HCT116 (cell line): ENCODE data around the gene MEGF6. TPM values are rescaled to one million over a fixed set of nuclear protein-coding genes. Genes with fewer than 3 reads are reported as not detected.

Experiments used
- ATAC-seq: fragments of 200-7000 bp; cut with Tn5 transposase; 2 replicates; pipeline ENCODE4 v1.9.1; 2020; ENCODE audit warnings: mild to moderate bottlenecking, moderate library complexity
- BruUV-seq: library from RNA; stranded (reverse); fragments of 400-500 nt; replicated peaks from 2 replicates; lab custom pipeline; 2021; lab: Mats Ljungman, UMichigan
- CTCF ChIA-PET: fragments of 300-600 bp; sonication (Branson Sonifier 250); formaldehyde crosslinking; loops from one replicate; lab custom pipeline; 2021; ENCODE audit warnings: antibody characterized with exemption; lab: Charles Lee
- POLR2A ChIA-PET: fragments of 300-600, 350-600 bp; sonication (Branson Sonifier 250); formaldehyde crosslinking; loops from one replicate; lab custom pipeline; 2021; ENCODE audit warnings: antibody characterized with exemption; lab: Charles Lee
- RAD21 ChIA-PET, 2 experiments: fragments of 300-600 bp; sonication (Branson Sonifier 250); formaldehyde crosslinking; loops; one replicate each; lab custom pipeline; 2023; ENCODE audit warnings: low total read pairs in 2 of 2; ENCODE audit not compliant: uncharacterized antibody in 2 of 2, unreplicated experiment in 2 of 2, low non-redundant PET in 1 of 2; lab: Charles Lee
- DNase-seq: peaks from one replicate; pipeline ENCODE4 v3.0.0-alpha.2; 2010; ENCODE audit warnings: low read depth, low spot score
- H2AFZ ChIP-seq: fragments of 200-600 bp; shearing (Covaris generic), sonication (generic); 2 replicates; pipeline ENCODE4 v1.6.1; 2017; ENCODE audit warnings: low read depth, mixed run types, mixed read lengths, antibody characterized with exemption, low read length; ENCODE audit not compliant: poor library complexity, severe bottlenecking
- H3K27ac ChIP-seq: 2 replicates; pipeline ENCODE4 v1.5.1; 2012; ENCODE audit warnings: low read depth, low read length
- H3K27me3 ChIP-seq: fragments of 200-600 bp; sonication (generic); 2 replicates; pipeline ENCODE4 v1.6.1; 2016; ENCODE audit warnings: mixed run types, low read length, mixed read lengths; ENCODE audit not compliant: insufficient read depth
- H3K36me3 ChIP-seq, 2 experiments: fragments of 200-500 bp in 1 of 2; fragments of 200-600 bp in 1 of 2; sonication (Bioruptor generic) in 1 of 2; sonication (generic) in 1 of 2; 2 replicates each; pipeline versions ENCODE4 v1.5.1 to v1.6.1; 2014 to 2016; ENCODE audit warnings: low read length in 2 of 2, inconsistent platforms in 1 of 2, mixed read lengths in 1 of 2, mixed run types in 1 of 2; ENCODE audit not compliant: insufficient read depth in 2 of 2, control insufficient read depth in 1 of 2
- H3K4me1 ChIP-seq, 2 experiments: fragments of 200-600 bp in 1 of 2; sonication (generic) in 1 of 2; 2 replicates each; pipeline versions ENCODE4 v1.5.1 to v1.6.1; 2012 to 2017; ENCODE audit warnings: low read length in 2 of 2, inconsistent platforms in 1 of 2, mild to moderate bottlenecking in 1 of 2, mixed read lengths in 1 of 2, mixed run types in 1 of 2, moderate library complexity in 1 of 2; ENCODE audit not compliant: insufficient read depth in 2 of 2, control insufficient read depth in 1 of 2
- H3K4me2 ChIP-seq: fragments of 200-600 bp; sonication (generic); 2 replicates; pipeline ENCODE4 v1.6.1; 2017; ENCODE audit warnings: mixed run types, low read length, mixed read lengths
- H3K4me3 ChIP-seq, 2 experiments: fragments of 200-600 bp in 1 of 2; sonication (generic) in 1 of 2; replicated peaks in 1 of 2; 2 replicates each; pipeline ENCODE4 v1.5.1; 2011 to 2016; ENCODE audit warnings: low read length in 2 of 2, control low read depth in 1 of 2, low read depth in 1 of 2, mild to moderate bottlenecking in 1 of 2, mixed read lengths in 1 of 2, mixed run types in 1 of 2
- H3K79me2 ChIP-seq: fragments of 200-600 bp; sonication (generic); 2 replicates; pipeline ENCODE4 v1.6.1; 2017; ENCODE audit warnings: mild to moderate bottlenecking, mixed run types, low read length, moderate library complexity, mixed read lengths; ENCODE audit not compliant: insufficient read depth
- H3K9ac ChIP-seq: fragments of 200-600 bp; sonication (generic); 2 replicates; pipeline ENCODE4 v1.6.1; 2016; ENCODE audit warnings: low read length, mixed read lengths
- H3K9me2 ChIP-seq: fragments of 200-600 bp; sonication (generic), shearing (Covaris generic); 2 replicates; pipeline ENCODE4 v1.6.1; 2017; ENCODE audit warnings: mixed run types, mild to moderate bottlenecking, moderate library complexity; ENCODE audit not compliant: insufficient read depth
- H3K9me3 ChIP-seq, 2 experiments: fragments of 200-500 bp in 1 of 2; fragments of 200-600 bp in 1 of 2; sonication (Bioruptor generic) in 1 of 2; sonication (generic) in 1 of 2; 2 replicates each; pipeline ENCODE4 v1.6.1; 2014 to 2017; ENCODE audit warnings: low read length in 2 of 2, mixed read lengths in 2 of 2, inconsistent platforms in 1 of 2, low read depth in 1 of 2, mild to moderate bottlenecking in 1 of 2, mixed run types in 1 of 2, moderate library complexity in 1 of 2; ENCODE audit not compliant: control insufficient read depth in 1 of 2, insufficient read depth in 1 of 2
- H4K20me1 ChIP-seq: fragments of 200-600 bp; sonication (generic), shearing (Covaris generic); 2 replicates; pipeline ENCODE4 v1.6.1; 2017; ENCODE audit warnings: mixed run types, mild to moderate bottlenecking, moderate library complexity; ENCODE audit not compliant: insufficient read depth
- RAD21 ChIP-seq: IDR thresholded peaks from 2 replicates; pipeline ENCODE4 v1.6.1; 2012; ENCODE audit warnings: low read depth, mild to moderate bottlenecking
- TCF7L2 ChIP-seq: IDR thresholded peaks from 2 replicates; pipeline ENCODE4 v1.7.0; 2011; ENCODE audit warnings: borderline replicate concordance, inconsistent platforms; ENCODE audit not compliant: insufficient read depth, insufficient read length; ENCODE audit errors: extremely low read depth
- intact Hi-C: fragments of 100-400 bp; cut with micrococcal nuclease; formaldehyde crosslinking; loops from 2 replicates; pipeline ENCODE4 v1.10.0; 2022
- total RNA-seq: library from RNA; stranded (reverse); gene quantifications from one replicate; pipeline ENCODE4 v1.2.1, GENCODE V29; 2021; ENCODE audit not compliant: unreplicated experiment
- TF ChIP-seq, protein P1 (sequence below): IDR thresholded peaks from 2 replicates; pipeline ENCODE4 v1.6.1; 2011; ENCODE audit warnings: mild to moderate bottlenecking, low read length, moderate library complexity; ENCODE audit not compliant: insufficient replicate concordance; ENCODE audit errors: extremely low read depth
- TF ChIP-seq, protein P2 (sequence below): IDR thresholded peaks from 2 replicates; pipeline ENCODE4 v1.6.1; 2012
- TF ChIP-seq, protein P3 (sequence below), 3 experiments: fragments of 200-600 bp in 1 of 3; sonication (generic) in 1 of 3; IDR thresholded peaks in 2 of 3; conservative IDR thresholded peaks in 1 of 3; 2 replicates each; pipeline ENCODE4 v1.5.1; 2012 to 2017; ENCODE audit warnings: low read depth in 2 of 3, low read length in 2 of 3, antibody characterized with exemption in 1 of 3, borderline replicate concordance in 1 of 3, control low read depth in 1 of 3, mild to moderate bottlenecking in 1 of 3, mixed read lengths in 1 of 3, mixed run types in 1 of 3, moderate library complexity in 1 of 3; ENCODE audit not compliant: insufficient read depth in 1 of 3

MEGF6 gene
- total RNA-seq, 1 experiment from 2014 or later: 47.6 TPM

DNA sequence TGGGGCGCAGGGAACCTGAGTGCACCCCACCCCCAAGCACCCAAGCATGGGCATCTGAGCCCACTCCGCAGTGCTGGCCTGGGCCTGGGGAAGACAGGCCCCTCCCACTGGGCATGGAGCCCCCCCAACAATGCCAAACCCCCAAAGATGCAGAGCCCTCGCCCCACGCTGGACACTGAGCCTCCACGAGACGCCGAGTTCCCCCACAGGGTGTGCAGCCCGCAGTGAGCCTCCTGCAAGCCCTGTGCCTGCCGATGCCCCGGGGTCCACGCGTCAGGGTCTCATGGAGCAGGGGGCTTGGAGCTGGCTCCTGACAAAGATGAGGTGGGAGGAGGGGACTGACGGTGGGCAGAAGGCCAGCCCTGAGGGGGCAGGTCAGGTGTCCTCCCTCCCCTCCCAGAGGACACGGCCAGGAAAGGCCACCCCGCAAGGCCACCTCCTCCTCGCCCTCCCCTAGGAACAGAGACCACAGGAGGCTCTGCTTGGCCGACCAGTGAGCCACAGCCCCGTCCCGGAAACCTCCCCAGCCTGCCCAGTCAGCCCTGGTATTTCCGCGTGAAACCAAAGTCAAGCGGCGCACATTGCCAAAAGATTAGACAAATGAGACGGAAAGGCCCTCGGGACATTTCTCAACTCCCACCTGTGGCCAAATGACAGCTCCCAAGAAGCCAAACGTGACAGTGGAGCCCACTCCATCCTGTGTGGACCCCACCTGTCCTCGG, 33.4 kb downstream of the MEGF6 start:
- H3K4me1 ChIP-seq: no peaks in the 10 kb centered on the region
- no TSS peak for BruUV-seq
- no peak overlapping the region for H3K27ac ChIP-seq
- no peaks in the 10 kb centered on the region for H3K9me2 ChIP-seq
- H3K79me2 ChIP-seq: no peaks in the 10 kb centered on the region
- DNase-seq (no peak), ATAC-seq (no peak)
- no peak overlapping the region for H3K4me3 ChIP-seq
- H3K4me2 ChIP-seq: no peak overlapping the region
- ChIA-PET POLR2A (no interaction called here), CTCF (no interaction called here), RAD21 (no interaction called here)
- H3K36me3 ChIP-seq: no peaks in the 10 kb centered on the region
- no peak overlapping the region for H2AFZ ChIP-seq
- TF ChIP-seq, protein P1, sequence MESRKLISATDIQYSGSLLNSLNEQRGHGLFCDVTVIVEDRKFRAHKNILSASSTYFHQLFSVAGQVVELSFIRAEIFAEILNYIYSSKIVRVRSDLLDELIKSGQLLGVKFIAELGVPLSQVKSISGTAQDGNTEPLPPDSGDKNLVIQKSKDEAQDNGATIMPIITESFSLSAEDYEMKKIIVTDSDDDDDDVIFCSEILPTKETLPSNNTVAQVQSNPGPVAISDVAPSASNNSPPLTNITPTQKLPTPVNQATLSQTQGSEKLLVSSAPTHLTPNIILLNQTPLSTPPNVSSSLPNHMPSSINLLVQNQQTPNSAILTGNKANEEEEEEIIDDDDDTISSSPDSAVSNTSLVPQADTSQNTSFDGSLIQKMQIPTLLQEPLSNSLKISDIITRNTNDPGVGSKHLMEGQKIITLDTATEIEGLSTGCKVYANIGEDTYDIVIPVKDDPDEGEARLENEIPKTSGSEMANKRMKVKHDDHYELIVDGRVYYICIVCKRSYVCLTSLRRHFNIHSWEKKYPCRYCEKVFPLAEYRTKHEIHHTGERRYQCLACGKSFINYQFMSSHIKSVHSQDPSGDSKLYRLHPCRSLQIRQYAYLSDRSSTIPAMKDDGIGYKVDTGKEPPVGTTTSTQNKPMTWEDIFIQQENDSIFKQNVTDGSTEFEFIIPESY: no peak
- TF ChIP-seq, protein P2, sequence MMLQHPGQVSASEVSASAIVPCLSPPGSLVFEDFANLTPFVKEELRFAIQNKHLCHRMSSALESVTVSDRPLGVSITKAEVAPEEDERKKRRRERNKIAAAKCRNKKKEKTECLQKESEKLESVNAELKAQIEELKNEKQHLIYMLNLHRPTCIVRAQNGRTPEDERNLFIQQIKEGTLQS: no peak
- TF ChIP-seq TCF7L2: no peak
- TF ChIP-seq RAD21: no peak
- TF ChIP-seq, protein P3, sequence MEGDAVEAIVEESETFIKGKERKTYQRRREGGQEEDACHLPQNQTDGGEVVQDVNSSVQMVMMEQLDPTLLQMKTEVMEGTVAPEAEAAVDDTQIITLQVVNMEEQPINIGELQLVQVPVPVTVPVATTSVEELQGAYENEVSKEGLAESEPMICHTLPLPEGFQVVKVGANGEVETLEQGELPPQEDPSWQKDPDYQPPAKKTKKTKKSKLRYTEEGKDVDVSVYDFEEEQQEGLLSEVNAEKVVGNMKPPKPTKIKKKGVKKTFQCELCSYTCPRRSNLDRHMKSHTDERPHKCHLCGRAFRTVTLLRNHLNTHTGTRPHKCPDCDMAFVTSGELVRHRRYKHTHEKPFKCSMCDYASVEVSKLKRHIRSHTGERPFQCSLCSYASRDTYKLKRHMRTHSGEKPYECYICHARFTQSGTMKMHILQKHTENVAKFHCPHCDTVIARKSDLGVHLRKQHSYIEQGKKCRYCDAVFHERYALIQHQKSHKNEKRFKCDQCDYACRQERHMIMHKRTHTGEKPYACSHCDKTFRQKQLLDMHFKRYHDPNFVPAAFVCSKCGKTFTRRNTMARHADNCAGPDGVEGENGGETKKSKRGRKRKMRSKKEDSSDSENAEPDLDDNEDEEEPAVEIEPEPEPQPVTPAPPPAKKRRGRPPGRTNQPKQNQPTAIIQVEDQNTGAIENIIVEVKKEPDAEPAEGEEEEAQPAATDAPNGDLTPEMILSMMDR (IDR thresholded peaks at IDR 0.05 in 2 of 3, conservative IDR thresholded peaks at IDR 0.05 in 1 of 3; ENCODE audit: borderline replicate concordance in 1 of 3, insufficient read depth in 1 of 3, low read depth in 2 of 3, low read length in 2 of 3): no peak
- no peaks in the 10 kb centered on the region for H4K20me1 ChIP-seq
- intact Hi-C loops: no loop called here
- no peak overlapping the region for H3K9ac ChIP-seq
- H3K9me3 ChIP-seq: no peaks in the 10 kb centered on the region
- no peaks in the 10 kb centered on the region for H3K27me3 ChIP-seq
